Fibroblast of lung (primary cell): ENCODE measurements around the gene MED15. TPM values are rescaled to one million over a fixed set of nuclear protein-coding genes. Genes with fewer than 3 reads are reported as not detected.

Experiments
- DNase-seq, 2 donors: peaks; one replicate each; pipeline versions ENCODE4 v3.0.0 to v3.0.0-alpha.2; 2010; ENCODE audit warnings: low read depth in 2 of 2
- H2AFZ ChIP-seq: 2 replicates; pipeline ENCODE4 v1.5.1; 2012; ENCODE audit warnings: low read length, control low read depth, inconsistent platforms
- H3K27ac ChIP-seq: 2 replicates; pipeline ENCODE4 v1.5.1; 2011; ENCODE audit warnings: low read length, control low read depth; ENCODE audit not compliant: insufficient read depth
- H3K27me3 ChIP-seq: 2 replicates; pipeline ENCODE4 v1.5.1; 2011; ENCODE audit warnings: mild to moderate bottlenecking, low read length; ENCODE audit not compliant: control insufficient read depth, insufficient read depth
- H3K36me3 ChIP-seq: 2 replicates; pipeline ENCODE4 v1.5.1; 2011; ENCODE audit warnings: low read length; ENCODE audit not compliant: control insufficient read depth, insufficient read depth
- H3K4me1 ChIP-seq: 2 replicates; pipeline ENCODE4 v1.5.1; 2011; ENCODE audit warnings: low read length; ENCODE audit not compliant: control insufficient read depth, insufficient read depth; ENCODE audit errors: extremely low read depth
- H3K4me2 ChIP-seq: 2 replicates; pipeline ENCODE4 v1.5.1; 2011; ENCODE audit warnings: low read length, control low read depth; ENCODE audit not compliant: insufficient read depth; ENCODE audit errors: extremely low read depth
- H3K4me3 ChIP-seq, 4 experiments: fragments of 200-600 bp in 1 of 4; sonication (generic) in 1 of 4; replicated peaks in 1 of 4; 2 replicates each; pipeline ENCODE4 v1.5.1; 2011 to 2016; ENCODE audit warnings: low read length in 4 of 4, low read depth in 3 of 4, mild to moderate bottlenecking in 3 of 4, control low read depth in 2 of 4, inconsistent platforms in 1 of 4, mixed read lengths in 1 of 4; ENCODE audit not compliant: insufficient read depth in 1 of 4; ENCODE audit errors: control extremely low read depth in 1 of 4
- H3K79me2 ChIP-seq: 2 replicates; pipeline ENCODE4 v1.5.1; 2012; ENCODE audit warnings: mild to moderate bottlenecking, low read length, inconsistent platforms; ENCODE audit not compliant: control insufficient read depth, insufficient read depth
- H3K9ac ChIP-seq: 2 replicates; pipeline ENCODE4 v1.5.1; 2011; ENCODE audit warnings: mild to moderate bottlenecking, low read length, control low read depth; ENCODE audit not compliant: insufficient read depth
- H3K9me3 ChIP-seq: 2 replicates; pipeline ENCODE4 v1.5.1; 2012; ENCODE audit warnings: low read depth, low read length; ENCODE audit not compliant: control insufficient read depth, insufficient read depth
- H4K20me1 ChIP-seq: 2 replicates; pipeline ENCODE4 v1.5.1; 2011; ENCODE audit warnings: low read length; ENCODE audit not compliant: control insufficient read depth, insufficient read depth; ENCODE audit errors: extremely low read depth
- CTCF ChIP-seq, 2 donors: IDR thresholded peaks in 1 of 2; conservative IDR thresholded peaks in 1 of 2; 1 replicate in 1 of 2; 2 replicates in 1 of 2; pipeline ENCODE4 v1.5.1; 2011 to 2012; ENCODE audit warnings: low read length in 2 of 2, control low read depth in 1 of 2, inconsistent platforms in 1 of 2, low read depth in 1 of 2, mild to moderate bottlenecking in 1 of 2
- EZH2 ChIP-seq: IDR thresholded peaks from 2 replicates; pipeline ENCODE4 v1.5.1; 2012; ENCODE audit warnings: low read length, control low read depth, mild to moderate bottlenecking; ENCODE audit errors: missing control alignments
- polyA plus RNA-seq, 2 donors: library from polyadenylated mRNA; depleted of rRNA in 1 of 2; stranded (reverse) in 1 of 2; unstranded in 1 of 2; fragments of >200 nt; gene quantifications; 2 replicates each; pipeline ENCODE4 v1.2.1, GENCODE V29; 2011 to 2012; ENCODE audit warnings: missing spikeins in 1 of 2
- total RNA-seq: library from RNA; depleted of rRNA; stranded (reverse); fragments of >200 nt; gene quantifications from 2 replicates; pipeline ENCODE4 v1.2.1, GENCODE V29; 2014

MED15 gene
- total and polyA plus RNA-seq, 2 donors (not counting 1 experiment from before 2014, with no cell fraction given), result 28.6 TPM

GRCh38 chr22:20628081-20628939 lies 120.9 kb downstream of the MED15 start:
- Histone ChIP-seq H3K4me2 (no peak overlapping the region), H3K79me2 (no peaks in the 10 kb centered on the region), H3K36me3 (no peaks in the 10 kb centered on the region), H3K9ac (no peak overlapping the region), H3K27me3 (peaks cover 14% of the 10 kb centered on the region), H4K20me1 (no peaks in the 10 kb centered on the region), H3K4me1 (no peaks in the 10 kb centered on the region), H3K27ac (no peak overlapping the region), H3K9me3 (no peaks in the 10 kb centered on the region), H3K4me3 (no peak overlapping the region), H2AFZ (no peak overlapping the region)
- TF ChIP-seq EZH2, result no peak
- no peak for TF ChIP-seq CTCF (conservative IDR thresholded peaks at IDR 0.05 in 1 of 2, IDR thresholded peaks at IDR 0.05 in 1 of 2; ENCODE audit: low read depth in 1 of 2, low read length in 2 of 2)
- no peak for DNase-seq

DNA sequence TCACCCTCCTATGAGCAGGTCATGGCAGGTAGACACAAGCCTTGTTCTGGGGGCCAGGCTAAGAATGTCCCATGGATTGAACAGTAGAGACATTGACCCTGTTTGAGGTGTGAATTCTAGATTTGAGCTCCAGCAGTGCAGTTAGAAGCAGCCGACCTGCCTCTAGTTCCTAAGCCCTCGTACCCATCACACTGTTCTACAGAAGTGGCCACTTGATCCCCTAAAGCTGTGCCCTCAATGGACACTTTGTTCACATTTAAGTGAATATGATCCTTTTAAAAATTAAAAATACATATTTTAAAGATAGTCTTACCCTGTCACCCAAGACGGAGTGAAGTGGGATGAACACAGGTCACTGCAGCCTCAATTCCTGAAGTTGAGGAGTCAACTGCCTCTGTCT lies 122.0 kb downstream of the MED15 start:
- H3K4me2 ChIP-seq, result no peak overlapping the region
- H3K36me3 ChIP-seq, result no peaks in the 10 kb centered on the region
- TF ChIP-seq CTCF (conservative IDR thresholded peaks at IDR 0.05 in 1 of 2, IDR thresholded peaks at IDR 0.05 in 1 of 2; ENCODE audit: low read depth in 1 of 2, low read length in 2 of 2) (no peak), EZH2 (no peak)
- no peaks in the 10 kb centered on the region for H4K20me1 ChIP-seq
- H3K9me3 ChIP-seq, result no peaks in the 10 kb centered on the region
- H3K27ac ChIP-seq, result no peak overlapping the region
- DNase-seq, result no peak
- no peaks in the 10 kb centered on the region for H3K79me2 ChIP-seq
- H3K4me3 ChIP-seq, result no peak overlapping the region
- no peak overlapping the region for H2AFZ ChIP-seq
- H3K27me3 ChIP-seq, result peaks cover 14% of the 10 kb centered on the region
- H3K9ac ChIP-seq, result no peak overlapping the region
- no peaks in the 10 kb centered on the region for H3K4me1 ChIP-seq

DNA sequence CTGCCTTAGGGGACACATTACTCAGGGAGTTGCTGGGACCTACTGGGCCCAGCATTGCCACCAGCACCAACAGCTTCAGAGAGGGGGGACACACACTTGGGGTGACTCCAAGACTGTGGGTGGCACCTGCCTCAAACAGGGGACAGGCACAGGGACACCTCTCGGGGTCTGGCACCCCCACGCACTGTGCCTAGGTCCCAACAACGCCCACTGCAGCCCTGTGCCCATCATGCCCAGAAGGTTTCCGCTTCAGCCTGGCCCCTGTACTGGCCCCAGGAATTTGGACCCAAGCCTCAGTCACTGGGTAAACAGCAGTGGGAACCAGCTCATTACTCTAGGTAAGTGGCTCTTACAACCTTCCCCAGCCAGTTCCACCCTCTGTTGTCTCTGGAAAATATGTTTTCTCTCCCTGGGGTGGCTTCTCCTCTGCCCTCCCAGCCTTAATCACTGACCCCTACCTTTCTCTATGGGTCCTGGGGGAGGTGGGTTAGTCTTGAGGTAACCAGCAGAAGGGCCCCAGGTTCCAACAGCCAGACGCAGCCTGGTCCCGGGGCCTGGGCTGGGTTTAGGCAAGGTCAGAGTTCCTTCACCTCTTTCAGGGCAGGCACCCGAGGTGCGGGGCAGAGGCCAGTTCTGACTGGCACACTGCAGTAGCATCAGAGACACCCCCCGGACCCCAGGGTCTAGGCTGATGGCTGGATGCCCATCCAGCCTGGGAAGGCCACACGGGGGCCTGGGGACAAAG lies 123.6 kb downstream of the MED15 start:
- no peaks in the 10 kb centered on the region for H3K79me2 ChIP-seq
- DNase-seq, result no peak
- H3K27ac ChIP-seq, result no peak overlapping the region
- no peaks in the 10 kb centered on the region for H3K36me3 ChIP-seq
- no peaks in the 10 kb centered on the region for H3K4me1 ChIP-seq
- H3K4me3 ChIP-seq, result no peak overlapping the region
- H3K9me3 ChIP-seq, result no peaks in the 10 kb centered on the region
- H4K20me1 ChIP-seq, result no peaks in the 10 kb centered on the region
- H3K9ac ChIP-seq, result no peak overlapping the region
- H3K4me2 ChIP-seq, result no peak overlapping the region
- no peak overlapping the region for H2AFZ ChIP-seq
- TF ChIP-seq CTCF (conservative IDR thresholded peaks at IDR 0.05 in 1 of 2, IDR thresholded peaks at IDR 0.05 in 1 of 2; ENCODE audit: low read depth in 1 of 2, low read length in 2 of 2), result no peak
- no peak for TF ChIP-seq EZH2
- peaks cover 14% of the 10 kb centered on the region for H3K27me3 ChIP-seq
